NCI-H82 treated with DMSO at 0.1 percent for 48 hours (cell line): ENCODE results near the gene NXPE3.
"Not testable (repeated sequence)": the region's sequence is repeated elsewhere in the genome, so short reads cannot be mapped to it uniquely, and the experiment has no call there.

Experiments used
- DNase-seq: peaks from one replicate; lab custom pipeline; 2025; ENCODE audit not compliant: unreplicated experiment; lab: John Stamatoyannopoulos, UW

NXPE3 gene

GRCh38 chr3:101851072-101851770, 72.2 kb downstream of the NXPE3 start:
- no peak for DNase-seq

GRCh38 chr3:101851850-101852714, 73.1 kb downstream of the NXPE3 start:
- no peak for DNase-seq

- DNase-seq: no peak
Observed at GRCh38 chr3:101852983-101853840, 74.2 kb downstream of the NXPE3 start.

- DNase-seq: no peak
Observed at GRCh38 chr3:101853982-101854381, 75.0 kb downstream of the NXPE3 start.

DNA sequence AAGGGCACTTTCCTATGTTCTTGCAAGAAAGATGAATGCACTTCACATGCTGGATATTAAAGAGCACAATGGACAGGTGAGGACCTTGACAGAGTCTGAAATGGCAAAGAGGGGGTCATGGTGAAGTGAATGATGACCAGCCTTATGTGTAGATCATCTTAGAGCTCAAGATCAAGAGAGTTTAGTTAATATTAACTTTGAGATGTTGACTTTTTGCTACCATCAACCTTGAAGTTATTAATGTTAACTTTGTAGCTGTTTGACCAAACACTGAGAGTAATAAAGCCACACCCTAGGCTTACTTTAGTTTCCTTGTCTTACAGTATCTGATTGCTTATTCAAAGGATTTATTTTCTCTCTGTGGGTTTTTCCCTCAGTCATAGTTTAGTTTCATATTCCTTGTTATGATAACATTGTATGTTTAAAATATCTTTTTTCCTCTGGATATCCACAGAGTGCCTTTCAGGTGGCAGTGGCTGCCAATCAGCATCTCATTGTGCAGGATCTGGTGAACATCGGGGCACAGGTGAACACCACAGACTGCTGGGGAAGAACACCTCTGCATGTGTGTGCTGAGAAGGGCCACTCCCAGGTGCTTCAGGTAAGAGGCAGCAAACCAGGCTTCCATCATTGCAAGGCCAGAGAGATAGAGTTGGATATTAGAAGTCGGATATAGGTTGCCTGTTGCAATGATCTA, 75.7 kb downstream of the NXPE3 start:
- DNase-seq: no peak

GRCh38 chr3:101857301-101857741, 78.3 kb downstream of the NXPE3 start:
- DNase-seq: no peak

DNA sequence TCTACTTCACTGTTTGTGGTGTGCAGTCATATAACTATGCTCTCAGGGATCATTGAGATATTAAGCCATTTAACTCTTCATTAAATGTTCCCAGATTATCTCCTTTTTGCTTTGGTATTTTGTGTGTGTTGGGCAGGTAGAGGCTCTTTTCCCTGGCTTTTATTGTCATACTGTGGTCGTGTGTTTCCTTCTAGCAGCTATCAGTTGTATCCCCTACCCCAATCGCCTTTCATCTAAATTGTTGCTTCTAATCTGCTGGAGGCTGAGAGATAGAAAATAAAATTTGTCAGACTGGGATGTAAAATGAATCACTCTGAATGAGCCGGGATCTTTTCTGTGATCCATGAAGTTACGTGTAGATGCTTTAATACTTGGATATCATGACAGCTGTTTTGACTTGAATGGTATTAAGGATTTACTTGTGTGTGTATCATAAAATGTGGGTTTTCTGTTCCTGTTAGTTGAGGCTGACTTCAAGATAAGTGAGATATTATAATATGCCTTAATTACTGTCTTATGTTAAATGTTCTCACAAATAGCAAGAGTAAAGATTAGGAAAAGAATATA, 79.5 kb downstream of the NXPE3 start:
- DNase-seq: no peak

DNA sequence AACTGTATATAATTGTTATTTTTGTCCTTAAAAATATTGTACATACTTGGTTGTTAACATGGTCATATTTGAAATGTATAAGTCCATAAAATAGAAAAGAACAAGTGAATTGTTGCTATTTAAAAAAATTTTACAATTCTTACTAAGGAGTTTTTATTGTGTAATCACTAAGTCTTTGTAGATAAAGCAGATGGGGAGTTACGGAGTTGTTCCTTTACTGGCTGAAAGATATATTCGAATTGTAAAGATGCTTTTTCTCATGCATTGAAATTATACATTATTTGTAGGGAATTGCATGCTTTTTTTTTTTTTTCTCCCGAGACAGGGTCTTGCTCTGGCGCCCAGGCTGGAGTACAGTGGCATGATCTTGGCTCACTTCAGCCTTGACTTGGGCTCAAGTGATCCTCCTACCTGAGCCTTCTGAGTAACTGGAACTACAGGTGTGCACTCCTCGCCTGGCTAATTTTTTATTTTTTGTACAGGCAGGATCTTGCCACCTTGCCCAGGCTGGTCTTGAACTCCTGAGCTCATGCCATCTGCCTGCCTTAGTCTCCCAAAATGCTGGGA, 81.0 kb downstream of the NXPE3 start:
- no peak for DNase-seq

- DNase-seq: no peak
Observed at GRCh38 chr3:101861212-101861788, 82.3 kb downstream of the NXPE3 start.

GRCh38 chr3:101861789-101862415, 82.9 kb downstream of the NXPE3 start:
- DNase-seq: no peak

DNA sequence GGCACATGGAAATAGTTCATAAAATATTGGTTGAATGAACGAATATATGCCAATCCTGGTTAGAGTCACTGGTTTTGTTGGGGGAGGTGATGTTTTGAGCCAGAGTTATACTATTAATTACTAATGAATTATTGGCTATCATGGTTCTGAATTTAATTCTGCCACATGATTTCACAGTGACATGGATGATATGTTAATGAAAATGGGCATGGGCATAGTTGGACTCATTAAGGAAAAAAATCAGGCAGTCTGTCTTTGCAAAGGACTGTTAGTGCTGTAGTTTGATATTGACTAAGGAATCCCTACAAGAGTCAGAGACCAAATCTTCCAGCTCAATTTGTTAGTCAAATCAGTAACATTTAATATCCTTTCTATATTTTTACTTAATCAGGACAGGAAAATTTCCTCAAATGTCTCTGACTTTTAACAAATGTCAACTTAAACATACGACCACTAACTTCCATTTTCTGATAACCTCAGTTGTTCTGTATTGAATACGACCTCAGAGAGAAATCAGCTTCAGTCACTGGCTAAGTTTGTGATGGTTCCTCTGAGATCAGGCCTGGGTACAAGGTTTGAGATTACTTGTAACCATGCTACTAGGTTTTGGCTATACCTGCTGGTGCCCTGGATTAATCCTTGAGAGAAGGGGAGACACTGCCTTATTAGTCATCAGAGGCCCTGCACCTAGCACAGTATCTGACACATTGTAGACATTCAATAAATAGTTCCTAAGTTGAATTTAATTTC, 83.6 kb downstream of the NXPE3 start:
- DNase-seq: no peak

- DNase-seq: not testable (repeated sequence)
Observed at GRCh38 chr3:101864926-101865325, 85.9 kb downstream of the NXPE3 start.

- no peak for DNase-seq
Observed at GRCh38 chr3:101865751-101866509, 86.9 kb downstream of the NXPE3 start.

GRCh38 chr3:101867511-101867910, 88.5 kb downstream of the NXPE3 start:
- DNase-seq: no peak

DNA sequence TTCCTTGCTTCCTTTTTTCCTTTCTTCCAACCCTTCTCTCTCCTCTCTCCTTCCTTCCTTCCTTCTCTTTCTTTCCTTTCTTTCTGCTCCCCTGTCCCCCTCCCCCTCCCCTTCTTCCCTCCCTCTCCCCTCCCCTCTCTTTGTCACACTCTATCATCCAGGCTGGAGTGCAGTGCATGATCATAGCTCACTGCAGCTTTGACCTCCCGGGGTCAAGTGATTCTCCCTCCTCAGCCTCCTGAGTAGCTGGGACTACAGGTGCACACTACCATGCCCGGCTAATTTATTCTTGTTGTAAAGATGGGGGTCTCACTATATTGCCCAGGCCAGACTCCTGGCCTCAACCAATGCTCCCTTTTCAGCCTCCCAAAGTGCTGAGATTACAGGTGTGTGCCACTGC, 89.0 kb downstream of the NXPE3 start:
- no peak for DNase-seq

DNA sequence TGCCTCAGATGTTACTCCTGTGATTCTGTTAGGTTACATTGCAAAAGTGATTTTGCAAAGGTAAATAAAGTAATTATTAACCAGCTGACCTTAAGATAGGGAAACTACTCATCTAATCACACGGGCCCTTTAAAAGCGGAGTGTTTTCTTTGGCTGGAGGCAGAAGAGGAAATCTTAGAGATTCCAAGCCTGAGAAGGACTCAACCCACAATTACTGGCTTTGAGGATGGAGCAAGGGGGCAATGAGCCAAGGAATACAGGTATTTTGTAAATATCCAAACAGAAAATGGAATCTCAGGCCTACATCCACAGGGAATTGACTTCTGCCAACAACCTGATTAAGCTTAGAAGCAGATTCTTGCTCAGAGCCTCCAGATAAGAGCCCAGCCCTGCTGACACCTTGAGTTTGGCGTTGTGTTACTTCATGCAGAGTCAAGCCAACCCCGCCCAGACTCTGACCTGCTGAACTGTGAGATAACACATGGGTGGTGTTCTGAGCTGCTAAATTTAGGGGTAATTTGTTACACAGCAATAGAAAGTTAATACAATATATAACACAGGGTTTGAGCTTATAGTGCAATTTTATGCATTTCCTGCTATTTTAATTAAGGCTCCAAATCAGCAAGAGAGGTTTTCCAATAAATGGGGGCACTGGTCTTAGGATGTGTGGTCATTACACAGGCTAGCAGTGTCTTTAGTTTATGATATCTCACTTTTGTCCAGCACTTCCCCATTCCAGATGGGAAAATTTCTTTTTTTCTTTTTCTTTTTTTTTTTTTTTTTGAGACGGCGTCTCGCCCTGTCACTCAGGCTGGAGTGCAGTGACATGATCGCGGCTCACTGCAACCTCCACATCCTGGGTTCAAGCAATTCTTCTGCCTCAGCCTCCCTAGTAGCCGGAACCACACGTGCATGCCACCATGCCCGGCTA, 89.8 kb downstream of the NXPE3 start:
- DNase-seq: no peak

DNA sequence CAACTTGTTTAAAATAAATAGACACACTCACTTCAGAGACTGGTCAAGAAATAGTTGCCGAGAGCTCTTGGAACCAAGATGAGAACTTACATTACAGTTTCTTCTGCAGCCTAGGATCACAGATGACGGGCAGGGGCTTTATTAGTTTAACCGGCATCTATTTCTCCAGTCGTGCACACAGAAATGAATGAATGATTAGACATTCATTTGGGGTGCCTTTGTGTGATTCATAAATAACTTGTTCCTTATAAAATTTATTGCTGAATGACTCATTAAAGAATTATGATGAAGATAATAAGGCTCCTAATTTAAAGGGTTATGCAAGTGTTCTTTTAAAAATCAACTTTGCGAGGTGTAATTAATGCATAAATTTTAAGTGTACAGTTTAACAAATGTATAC, 91.1 kb downstream of the NXPE3 start:
- no peak for DNase-seq
